HG02623 (cell line): Measurements from ENCODE around the gene GADL1.

ENCODE experiments used
- ATAC-seq: cut with Tn5 transposase; IDR thresholded peaks from one replicate; pipeline ENCODE4 v1.9.1; 2021; ENCODE audit warnings: moderate library complexity; ENCODE audit not compliant: unreplicated experiment

The GADL1 gene, protein sequence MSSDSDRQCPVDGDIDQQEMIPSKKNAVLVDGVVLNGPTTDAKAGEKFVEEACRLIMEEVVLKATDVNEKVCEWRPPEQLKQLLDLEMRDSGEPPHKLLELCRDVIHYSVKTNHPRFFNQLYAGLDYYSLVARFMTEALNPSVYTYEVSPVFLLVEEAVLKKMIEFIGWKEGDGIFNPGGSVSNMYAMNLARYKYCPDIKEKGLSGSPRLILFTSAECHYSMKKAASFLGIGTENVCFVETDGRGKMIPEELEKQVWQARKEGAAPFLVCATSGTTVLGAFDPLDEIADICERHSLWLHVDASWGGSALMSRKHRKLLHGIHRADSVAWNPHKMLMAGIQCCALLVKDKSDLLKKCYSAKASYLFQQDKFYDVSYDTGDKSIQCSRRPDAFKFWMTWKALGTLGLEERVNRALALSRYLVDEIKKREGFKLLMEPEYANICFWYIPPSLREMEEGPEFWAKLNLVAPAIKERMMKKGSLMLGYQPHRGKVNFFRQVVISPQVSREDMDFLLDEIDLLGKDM

GRCh38 chr3:30894521-30895251 is at the start of gene GADL1:
Gene GADL1, minus strand, starts transcription at chr3:30894661. Its CDS starts 47 bp downstream, at chr3:30894614.
- no peak for ATAC-seq

GRCh38 chr3:30944124-30944523 is 49.7 kb upstream of the GADL1 start:
- no peak for ATAC-seq

GRCh38 chr3:30943206-30943605 is 48.7 kb upstream of the GADL1 start:
- no peak for ATAC-seq

DNA sequence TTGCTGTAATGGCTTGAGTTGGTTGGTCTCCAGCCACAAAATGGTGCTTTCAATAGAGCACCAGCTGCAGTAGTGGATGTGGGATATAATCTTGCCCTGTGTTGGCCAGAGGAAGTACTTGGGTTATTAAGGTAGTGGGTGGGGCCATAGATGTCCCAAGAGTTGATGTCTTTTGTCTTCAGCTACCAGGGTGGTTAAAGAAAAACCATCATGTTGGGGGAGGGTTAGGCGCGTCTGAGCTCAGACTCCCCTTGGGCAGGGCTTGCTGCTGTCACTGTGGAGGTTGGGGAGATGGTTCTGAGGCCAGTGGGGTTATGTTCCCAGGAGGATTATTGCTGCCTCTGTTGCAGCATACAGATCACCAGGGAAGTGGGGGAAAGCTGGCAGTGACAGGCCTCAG is 46.9 kb upstream of the GADL1 start:
- no peak for ATAC-seq

- no peak for ATAC-seq
Measured at GRCh38 chr3:30940740-30941139, 46.3 kb upstream of the GADL1 start.

- ATAC-seq, result no peak
Measured at GRCh38 chr3:30934208-30934550, 39.7 kb upstream of the GADL1 start.

- no peak for ATAC-seq
Measured at GRCh38 chr3:30933478-30934207, 39.2 kb upstream of the GADL1 start.

DNA sequence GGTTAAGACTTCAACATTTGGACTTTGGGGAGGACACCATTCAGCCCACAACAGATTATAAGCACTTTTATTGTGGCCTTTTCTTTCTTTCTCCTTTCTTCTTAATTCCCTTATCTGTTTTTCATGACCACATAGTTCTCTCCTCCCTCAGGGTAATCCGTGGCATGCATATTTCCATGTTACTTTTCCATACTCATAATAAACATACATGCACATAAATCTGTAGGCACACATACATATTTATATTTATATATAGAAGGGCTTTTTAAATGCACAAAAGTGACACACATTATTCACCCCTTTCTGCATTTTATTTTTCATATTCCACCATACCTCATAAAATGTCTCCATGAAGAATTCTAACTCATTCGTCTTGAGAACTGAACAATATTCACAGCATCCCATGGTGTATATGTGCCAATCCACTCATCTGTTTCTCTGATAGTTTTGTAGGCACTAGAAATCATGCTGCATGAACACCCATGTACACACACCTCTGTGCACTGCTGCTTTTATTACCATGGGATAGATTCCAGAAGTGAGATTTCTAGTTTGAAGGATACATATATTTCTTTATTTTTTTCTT is 38.1 kb upstream of the GADL1 start:
- no peak for ATAC-seq

DNA sequence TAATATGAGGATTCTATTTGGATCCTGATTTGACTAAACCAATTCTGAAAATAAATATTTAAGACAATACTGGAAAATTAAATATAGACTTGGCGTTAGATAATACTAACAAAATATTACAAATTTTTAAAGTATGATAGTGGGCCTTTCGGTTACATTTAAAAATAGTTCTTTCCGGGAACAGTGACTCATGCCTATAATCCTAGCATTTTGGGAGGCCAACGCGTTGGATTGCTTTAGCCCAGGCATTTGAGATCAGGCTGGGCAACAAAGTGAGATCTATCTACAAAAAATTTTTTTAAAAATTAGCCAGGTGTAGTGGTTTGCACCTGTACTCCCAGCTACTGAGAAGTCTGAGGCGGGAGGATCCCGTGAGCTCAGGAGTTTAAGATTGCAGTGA is 30.3 kb upstream of the GADL1 start:
- ATAC-seq, result no peak

- no peak for ATAC-seq
Measured at GRCh38 chr3:30919564-30919963, 25.1 kb upstream of the GADL1 start.

GRCh38 chr3:30918761-30919160 is 24.3 kb upstream of the GADL1 start:
- ATAC-seq, result no peak

DNA sequence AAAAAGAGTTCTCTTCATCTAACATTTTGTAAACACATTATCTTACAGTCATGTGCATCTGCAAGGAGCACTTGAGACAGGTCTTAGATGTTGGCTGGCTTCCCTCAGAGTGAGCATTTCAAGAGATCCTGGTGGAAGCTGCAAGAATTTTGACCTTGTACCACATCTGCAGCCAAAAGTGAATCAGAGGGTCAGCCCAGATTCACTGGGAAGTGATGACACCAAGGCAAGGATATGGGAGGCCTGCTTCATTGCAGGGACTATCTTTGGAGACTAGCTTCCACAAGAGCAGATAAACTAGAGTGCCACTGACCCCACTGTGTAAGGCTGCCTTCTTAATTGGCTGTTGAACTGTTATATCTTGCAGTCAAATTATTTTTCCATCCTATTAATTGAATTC is 21.3 kb upstream of the GADL1 start:
- no peak for ATAC-seq

DNA sequence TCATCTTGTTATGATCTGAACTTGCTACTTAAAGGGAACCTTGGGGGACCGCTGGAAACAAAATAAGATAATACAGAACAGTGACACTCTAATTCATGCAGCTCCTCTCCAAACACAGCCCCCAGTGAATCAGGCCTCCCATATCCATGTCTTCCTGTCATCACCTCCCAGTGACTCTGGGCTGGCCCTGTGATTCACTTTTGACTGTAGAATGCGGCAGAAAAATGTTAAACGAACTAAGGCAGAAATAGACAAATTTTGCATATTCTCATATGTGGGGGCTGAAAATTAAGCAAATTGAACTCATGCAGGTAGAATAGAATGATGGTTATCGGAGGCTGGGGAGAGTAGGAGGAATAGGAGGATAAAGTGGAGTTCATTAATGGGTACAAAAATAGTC is 20.2 kb upstream of the GADL1 start:
- no peak for ATAC-seq

DNA sequence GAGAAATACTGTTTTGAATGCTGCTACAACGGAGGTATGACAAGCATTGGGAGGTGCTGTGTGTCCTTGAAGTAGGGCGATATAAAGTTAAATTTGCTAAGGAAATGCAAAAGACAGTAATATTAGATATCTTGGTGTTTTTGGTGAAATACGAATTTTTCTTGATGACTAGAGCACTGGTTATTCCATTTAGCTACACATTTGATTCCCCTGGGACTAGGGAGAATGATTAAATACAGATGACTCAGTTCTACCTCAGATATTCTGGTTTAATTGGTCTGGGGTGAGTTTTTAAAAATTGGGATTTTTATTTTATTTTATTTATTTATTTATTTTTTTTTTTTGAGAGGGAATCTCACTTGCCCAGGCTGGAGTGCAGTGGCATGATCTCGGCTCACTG is 18.7 kb upstream of the GADL1 start:
- no peak for ATAC-seq

GRCh38 chr3:30912301-30912700 is 17.8 kb upstream of the GADL1 start:
- ATAC-seq, result no peak

- ATAC-seq, result no peak
Measured at GRCh38 chr3:30908456-30909037, 14.1 kb upstream of the GADL1 start.

DNA sequence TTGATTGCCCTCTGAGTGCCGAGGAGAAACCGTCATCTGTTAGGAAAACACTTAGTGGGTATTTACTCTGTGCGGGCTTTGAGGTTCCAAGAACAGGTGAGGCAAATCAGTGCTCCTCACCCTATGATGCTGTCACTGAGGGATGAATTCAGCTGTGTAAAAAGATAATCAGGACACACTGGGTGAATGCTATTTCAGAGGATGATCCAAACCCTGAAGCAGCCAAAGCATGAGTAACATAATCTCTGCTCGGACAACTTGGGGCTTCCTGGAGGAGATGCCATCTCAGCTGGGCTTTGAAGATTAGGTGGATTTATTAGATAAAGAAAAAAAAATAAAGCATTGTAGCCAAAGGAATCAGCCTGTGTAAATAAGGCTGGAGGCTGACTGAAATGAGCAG is 10.5 kb upstream of the GADL1 start:
- ATAC-seq, result no peak

- no peak for ATAC-seq
Measured at GRCh38 chr3:30895329-30895728, 868 bp upstream of the GADL1 start.

GRCh38 chr3:30893678-30894325 is 659 bp downstream of the GADL1 start:
- no peak for ATAC-seq

DNA sequence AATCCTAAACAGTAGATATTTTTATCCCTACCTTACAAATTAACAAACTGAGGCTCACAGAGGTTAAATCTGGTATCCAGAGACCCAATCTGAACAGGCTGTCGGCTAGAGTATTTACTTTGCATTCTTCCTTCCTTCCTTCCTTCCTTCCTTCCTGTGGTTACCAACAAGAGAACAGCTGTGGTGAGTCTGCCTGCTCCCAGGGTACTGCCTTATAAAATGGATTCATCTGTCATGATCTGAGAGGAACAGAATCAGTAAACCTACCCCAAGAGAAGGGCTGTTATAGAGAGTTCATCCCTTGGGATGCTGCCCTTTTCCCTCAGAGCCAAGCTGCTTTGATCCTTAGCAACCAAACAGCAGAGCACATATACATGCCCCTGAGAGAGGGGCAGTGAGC is 3.6 kb downstream of the GADL1 start:
- ATAC-seq, result no peak
